Astrocyte (in vitro differentiated cells and primary cell): Measurements from ENCODE around the gene SLC12A8. TPM values are rescaled to one million over a fixed set of nuclear protein-coding genes. Genes with fewer than 3 reads are reported as not detected.
A peak's percentile ranks its signal among the peaks of the same experiment; 100 is the strongest.

ENCODE experiments used
- DNase-seq: peaks from one replicate; pipeline ENCODE4 v3.0.0-alpha.2; 2010; ENCODE audit warnings: low read depth
- FAIRE-seq: peaks from 2 replicates; lab custom pipeline; 2011; peaks lifted over from hg19 to GRCh38; lab: Jason Lieb, UNC
- H2AFZ ChIP-seq: 2 replicates; pipeline ENCODE4 v1.6.0; 2012; ENCODE audit warnings: low read depth, low read length, inconsistent platforms
- H3K27ac ChIP-seq: 2 replicates; pipeline ENCODE4 v1.5.1; 2011; ENCODE audit warnings: low read depth, low read length, inconsistent platforms
- H3K27me3 ChIP-seq: 2 replicates; pipeline ENCODE4 v1.6.0; 2011; ENCODE audit warnings: low read length, inconsistent platforms; ENCODE audit not compliant: insufficient read depth
- H3K36me3 ChIP-seq: 2 replicates; pipeline ENCODE4 v1.5.1; 2011; ENCODE audit warnings: low read length, inconsistent platforms; ENCODE audit not compliant: insufficient read depth
- H3K4me1 ChIP-seq: 2 replicates; pipeline ENCODE4 v1.5.1; 2011; ENCODE audit warnings: low read length, inconsistent platforms; ENCODE audit not compliant: insufficient read depth
- H3K4me2 ChIP-seq: 2 replicates; pipeline ENCODE4 v1.6.0; 2012; ENCODE audit warnings: low read length, inconsistent platforms
- H3K4me3 ChIP-seq: 2 replicates; pipeline ENCODE4 v1.5.1; 2011; ENCODE audit warnings: low read depth, mild to moderate bottlenecking, low read length, inconsistent platforms; ENCODE audit not compliant: insufficient read depth
- H3K79me2 ChIP-seq: 2 replicates; pipeline ENCODE4 v1.6.0; 2012; ENCODE audit warnings: mild to moderate bottlenecking, low read length, inconsistent platforms; ENCODE audit not compliant: insufficient read depth
- H3K9ac ChIP-seq: 2 replicates; pipeline ENCODE4 v1.6.0; 2012; ENCODE audit warnings: mild to moderate bottlenecking, low read length, inconsistent platforms
- H3K9me3 ChIP-seq: 2 replicates; pipeline ENCODE4 v1.5.1; 2012; ENCODE audit warnings: low read depth, mild to moderate bottlenecking, low read length, inconsistent platforms; ENCODE audit not compliant: insufficient read depth
- H4K20me1 ChIP-seq: 2 replicates; pipeline ENCODE4 v1.6.0; 2012; ENCODE audit warnings: low read length, inconsistent platforms; ENCODE audit not compliant: insufficient read depth
- H3K27ac Mint-ChIP-seq: one replicate; pipeline ENCODE4 v1.8.0; 2021; ENCODE audit warnings: mild to moderate bottlenecking, mixed read lengths; ENCODE audit not compliant: unreplicated experiment
- H3K27me3 Mint-ChIP-seq: one replicate; pipeline ENCODE4 v1.8.0; 2021; ENCODE audit warnings: low read depth, mixed read lengths; ENCODE audit not compliant: unreplicated experiment
- H3K36me3 Mint-ChIP-seq: one replicate; pipeline ENCODE4 v1.8.0; 2021; ENCODE audit warnings: low read depth, mixed read lengths; ENCODE audit not compliant: unreplicated experiment
- H3K4me1 Mint-ChIP-seq: one replicate; pipeline ENCODE4 v1.8.0; 2021; ENCODE audit warnings: low read depth, mixed read lengths; ENCODE audit not compliant: unreplicated experiment
- H3K4me3 Mint-ChIP-seq: one replicate; pipeline ENCODE4 v1.8.0; 2021; ENCODE audit warnings: mild to moderate bottlenecking, moderate library complexity, mixed read lengths; ENCODE audit not compliant: unreplicated experiment
- H3K9me3 Mint-ChIP-seq: one replicate; pipeline ENCODE4 v1.8.0; 2021; ENCODE audit warnings: mild to moderate bottlenecking, mixed read lengths; ENCODE audit not compliant: unreplicated experiment
- EZH2 ChIP-seq: IDR thresholded peaks from 2 replicates; pipeline ENCODE4 v1.6.1; 2012; ENCODE audit warnings: mild to moderate bottlenecking, low read length, inconsistent platforms; ENCODE audit not compliant: insufficient read depth
- total RNA-seq: library from RNA; stranded (reverse); gene quantifications from 2 replicates; pipeline ENCODE4 v1.2.1, GENCODE V29; 2021
- TF ChIP-seq, protein P1 (sequence below): IDR thresholded peaks from 2 replicates; pipeline ENCODE4 v1.5.1; 2011; ENCODE audit warnings: low read depth, mild to moderate bottlenecking, inconsistent platforms, low read length, moderate library complexity; ENCODE audit not compliant: insufficient read depth

SLC12A8 gene
- total RNA-seq, 1 donor from 2014 or later: 4.2 TPM

DNA sequence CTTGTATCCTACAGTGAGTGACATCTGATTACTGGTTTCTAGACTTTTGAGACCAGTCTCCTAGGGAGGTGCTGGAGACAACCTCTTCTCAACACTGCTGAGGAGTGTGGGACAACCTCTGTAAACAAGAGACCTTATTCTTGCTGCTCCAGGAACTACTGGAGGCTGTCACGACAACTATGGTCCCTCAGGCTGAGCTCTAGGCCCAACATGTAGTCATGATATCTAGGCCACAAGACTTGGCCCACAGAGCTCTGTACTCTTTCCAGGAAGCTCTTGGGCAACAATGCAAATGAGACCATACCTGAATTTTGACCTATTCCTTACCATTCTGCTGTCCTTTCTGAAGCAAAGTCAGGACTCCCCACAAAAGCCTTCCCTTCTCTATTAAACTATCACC, 132.5 kb downstream of the SLC12A8 start:
- no peaks in the 10 kb centered on the region for H4K20me1 ChIP-seq
- no peak overlapping the region for H3K27ac ChIP-seq
- H3K9me3 ChIP-seq: no peaks in the 10 kb centered on the region
- no peak overlapping the region for H3K4me3 Mint-ChIP-seq
- H3K9me3 Mint-ChIP-seq: peaks cover 2% of the 10 kb centered on the region
- H3K27me3 ChIP-seq: no peaks in the 10 kb centered on the region
- H3K4me1 Mint-ChIP-seq: peaks cover 16% of the 10 kb centered on the region
- H3K27me3 Mint-ChIP-seq: peaks cover 10% of the 10 kb centered on the region
- H3K79me2 ChIP-seq: no peaks in the 10 kb centered on the region
- no peak overlapping the region for H3K9ac ChIP-seq
- no peak for DNase-seq
- peaks cover 5% of the 10 kb centered on the region for H3K36me3 Mint-ChIP-seq
- no peaks in the 10 kb centered on the region for H3K36me3 ChIP-seq
- H2AFZ ChIP-seq: no peak overlapping the region
- TF ChIP-seq, protein P1, sequence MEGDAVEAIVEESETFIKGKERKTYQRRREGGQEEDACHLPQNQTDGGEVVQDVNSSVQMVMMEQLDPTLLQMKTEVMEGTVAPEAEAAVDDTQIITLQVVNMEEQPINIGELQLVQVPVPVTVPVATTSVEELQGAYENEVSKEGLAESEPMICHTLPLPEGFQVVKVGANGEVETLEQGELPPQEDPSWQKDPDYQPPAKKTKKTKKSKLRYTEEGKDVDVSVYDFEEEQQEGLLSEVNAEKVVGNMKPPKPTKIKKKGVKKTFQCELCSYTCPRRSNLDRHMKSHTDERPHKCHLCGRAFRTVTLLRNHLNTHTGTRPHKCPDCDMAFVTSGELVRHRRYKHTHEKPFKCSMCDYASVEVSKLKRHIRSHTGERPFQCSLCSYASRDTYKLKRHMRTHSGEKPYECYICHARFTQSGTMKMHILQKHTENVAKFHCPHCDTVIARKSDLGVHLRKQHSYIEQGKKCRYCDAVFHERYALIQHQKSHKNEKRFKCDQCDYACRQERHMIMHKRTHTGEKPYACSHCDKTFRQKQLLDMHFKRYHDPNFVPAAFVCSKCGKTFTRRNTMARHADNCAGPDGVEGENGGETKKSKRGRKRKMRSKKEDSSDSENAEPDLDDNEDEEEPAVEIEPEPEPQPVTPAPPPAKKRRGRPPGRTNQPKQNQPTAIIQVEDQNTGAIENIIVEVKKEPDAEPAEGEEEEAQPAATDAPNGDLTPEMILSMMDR: no peak
- no peak for TF ChIP-seq EZH2
- FAIRE-seq: no peak
- no peak overlapping the region for H3K4me2 ChIP-seq
- H3K4me1 ChIP-seq: peaks cover 15% of the 10 kb centered on the region
- no peak overlapping the region for H3K4me3 ChIP-seq
- H3K27ac Mint-ChIP-seq: no peak overlapping the region

DNA sequence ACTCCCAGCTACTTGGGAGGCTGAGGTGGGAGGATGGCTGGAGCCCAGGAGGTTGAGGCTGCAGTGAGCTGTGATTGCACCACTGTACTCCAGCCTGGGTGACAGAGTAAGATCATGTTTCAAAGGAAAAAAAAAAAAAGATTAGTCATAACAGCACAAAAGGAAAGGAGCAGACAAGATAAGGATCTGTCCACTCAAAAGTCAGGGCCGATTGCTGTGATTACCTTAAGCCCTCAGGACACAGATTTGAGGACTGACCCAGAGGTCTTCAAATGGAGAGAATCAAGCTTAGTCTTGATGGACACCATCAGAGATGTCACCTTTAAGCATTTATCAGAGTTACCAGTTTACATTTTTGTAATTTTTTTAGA, 132.9 kb downstream of the SLC12A8 start:
- peaks cover 16% of the 10 kb centered on the region for H3K4me1 Mint-ChIP-seq
- H3K9me3 Mint-ChIP-seq: peaks cover 2% of the 10 kb centered on the region
- peaks cover 12% of the 10 kb centered on the region for H3K27me3 Mint-ChIP-seq

More for the DNA sequence above, 132.9 kb downstream of the SLC12A8 start:
- Mint-ChIP-seq H3K27ac (no peak overlapping the region), H3K36me3 (peaks cover 5% of the 10 kb centered on the region), H3K4me3 (peak overlapping the region; percentile 57)
- no peak overlapping the region for H3K4me2 ChIP-seq
- FAIRE-seq: no peak
- no peak overlapping the region for H3K4me3 ChIP-seq
- no peak for DNase-seq
- no peak overlapping the region for H2AFZ ChIP-seq
- TF ChIP-seq, protein P1: no peak
- no peak for TF ChIP-seq EZH2
- no peak overlapping the region for H3K27ac ChIP-seq
- no peaks in the 10 kb centered on the region for H3K79me2 ChIP-seq
- H3K9me3 ChIP-seq: no peaks in the 10 kb centered on the region
- no peak overlapping the region for H3K9ac ChIP-seq
- H3K4me1 ChIP-seq: peaks cover 15% of the 10 kb centered on the region
- H3K27me3 ChIP-seq: no peaks in the 10 kb centered on the region
- no peaks in the 10 kb centered on the region for H4K20me1 ChIP-seq
- no peaks in the 10 kb centered on the region for H3K36me3 ChIP-seq
